Memory B cell (primary cell): ENCODE data around the gene CEMIP.

Experiments
- ATAC-seq: fragments of 150-1000 bp; cut with Tn5 transposase; 2 replicates; pipeline ENCODE4 v1.10.0; 2021; ENCODE audit warnings: low read depth, mild to moderate bottlenecking, moderate library complexity
- DNase-seq, 2 donors: peaks; one replicate each; pipeline ENCODE4 v3.0.0; 2022; ENCODE audit warnings: low spot score in 2 of 2
- H3K27ac Mint-ChIP-seq: one replicate; pipeline ENCODE4 v1.8.0; 2022; ENCODE audit warnings: mild to moderate bottlenecking, moderate library complexity, mixed read lengths
- H3K27me3 Mint-ChIP-seq: one replicate; pipeline ENCODE4 v1.8.0; 2022; ENCODE audit warnings: mixed read lengths
- H3K36me3 Mint-ChIP-seq: one replicate; pipeline ENCODE4 v1.8.0; 2022; ENCODE audit warnings: mild to moderate bottlenecking, mixed read lengths
- H3K4me1 Mint-ChIP-seq: one replicate; pipeline ENCODE4 v1.8.0; 2022; ENCODE audit warnings: mixed read lengths
- H3K4me3 Mint-ChIP-seq: one replicate; pipeline ENCODE4 v1.8.0; 2022; ENCODE audit warnings: mild to moderate bottlenecking, moderate library complexity, mixed read lengths
- H3K9me3 Mint-ChIP-seq: one replicate; pipeline ENCODE4 v1.8.0; 2022; ENCODE audit warnings: mixed read lengths

Gene CEMIP

DNA sequence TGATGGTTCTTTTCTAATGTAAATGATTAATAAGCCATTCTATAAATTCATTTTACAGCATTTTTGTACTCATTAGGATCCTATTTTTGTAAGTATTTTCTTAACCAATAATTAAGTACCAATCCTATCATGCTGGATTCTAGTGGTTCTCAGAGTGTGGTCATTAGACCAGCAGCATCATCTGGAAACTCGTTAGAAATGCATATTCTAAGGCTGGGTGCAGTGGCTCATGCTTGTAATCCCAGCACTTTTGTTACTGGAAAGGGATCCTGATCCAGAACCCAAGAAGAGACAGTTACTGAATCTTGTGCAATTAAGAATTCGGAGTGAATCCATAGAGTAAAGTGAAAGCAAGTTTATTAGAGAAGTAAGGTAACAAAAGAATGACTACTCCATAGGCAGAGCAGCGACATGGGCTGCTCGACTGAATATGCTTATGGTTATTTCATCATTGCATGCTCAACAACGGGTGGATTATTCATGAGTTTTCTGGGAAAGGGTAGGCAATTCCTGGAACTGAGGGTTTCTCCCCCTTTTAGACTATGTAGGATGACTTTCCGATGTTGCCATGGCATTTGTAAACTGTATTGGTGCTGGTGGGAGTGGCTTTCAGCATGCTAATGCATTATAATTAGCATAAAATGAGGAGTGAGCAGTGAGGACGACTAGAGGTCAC lies 9.9 kb upstream of the CEMIP start:
- no peaks in the 10 kb centered on the region for H3K36me3 Mint-ChIP-seq
- ATAC-seq = no peak
- H3K4me1 Mint-ChIP-seq = no peaks in the 10 kb centered on the region
- H3K9me3 Mint-ChIP-seq = no peaks in the 10 kb centered on the region
- no peak overlapping the region for H3K4me3 Mint-ChIP-seq
- no peak for DNase-seq
- no peak overlapping the region for H3K27ac Mint-ChIP-seq
- peaks cover 12% of the 10 kb centered on the region for H3K27me3 Mint-ChIP-seq

DNA sequence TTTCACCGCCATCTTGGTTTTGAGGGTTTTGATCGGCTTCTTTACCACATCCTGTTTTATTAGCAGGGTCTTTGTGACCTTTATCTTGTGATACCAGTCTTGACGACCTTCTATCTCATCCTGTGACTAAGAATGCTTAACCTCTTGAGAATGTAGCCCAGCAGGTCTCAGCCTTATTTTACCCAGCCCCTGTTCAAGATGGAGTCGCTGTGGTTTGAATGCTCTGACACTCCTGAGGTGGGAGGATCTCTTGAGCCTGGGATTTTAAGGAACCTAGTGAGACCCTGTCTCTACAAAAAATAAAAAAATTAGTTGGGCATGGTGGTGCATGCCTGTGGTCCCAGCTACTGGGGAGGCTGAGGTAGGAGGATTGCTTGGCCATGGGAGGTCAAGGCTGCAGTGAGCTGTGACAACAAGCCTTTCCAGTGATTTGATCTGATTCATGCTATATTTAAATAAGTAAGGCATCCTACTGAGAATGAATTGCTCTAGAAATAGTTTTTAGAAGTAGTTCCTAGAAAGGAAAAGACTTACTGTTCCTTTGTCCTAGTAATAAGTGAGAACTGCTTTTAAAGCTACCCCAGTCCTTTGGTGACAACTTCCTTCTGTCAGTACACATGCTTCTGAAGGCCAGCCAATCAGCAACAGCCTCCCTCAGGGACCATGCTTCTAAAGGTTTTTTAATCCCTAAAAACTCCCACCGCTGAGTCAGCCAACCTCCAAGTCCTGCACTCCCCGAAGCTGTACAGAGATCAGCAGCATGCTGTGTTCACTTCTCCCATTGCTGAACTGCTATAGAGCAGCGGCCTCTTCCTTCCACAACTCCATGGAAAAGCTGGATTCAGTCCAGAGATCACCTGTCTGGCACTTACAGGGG lies 9.1 kb upstream of the CEMIP start:
- Mint-ChIP-seq H3K27ac (no peak overlapping the region), H3K36me3 (no peaks in the 10 kb centered on the region), H3K9me3 (no peaks in the 10 kb centered on the region), H3K27me3 (peaks cover 12% of the 10 kb centered on the region), H3K4me1 (no peaks in the 10 kb centered on the region), H3K4me3 (no peak overlapping the region)
- ATAC-seq (no peak), DNase-seq (no peak)

DNA sequence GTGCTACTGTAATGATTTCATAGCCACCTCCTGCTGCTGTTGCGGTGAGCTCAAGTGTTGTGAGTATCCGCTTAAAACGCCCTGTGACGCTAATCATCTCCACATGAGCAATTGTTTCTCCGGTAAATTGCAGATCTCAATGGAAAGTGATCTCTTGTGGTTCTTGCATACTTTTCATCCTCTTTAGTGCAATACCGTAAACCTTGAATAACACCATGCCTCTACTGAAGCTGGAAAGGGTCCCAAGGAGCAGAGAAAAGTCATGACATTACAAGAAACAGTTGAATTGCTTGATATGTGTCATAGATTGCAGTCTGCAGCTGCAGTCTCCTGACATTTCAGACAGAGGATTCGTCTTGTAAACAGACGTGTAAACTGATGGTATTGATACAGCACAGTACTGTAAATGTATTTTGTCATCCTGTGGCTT lies 6.0 kb upstream of the CEMIP start:
- ATAC-seq = no peak
- Mint-ChIP-seq H3K4me3 (no peak overlapping the region), H3K9me3 (no peaks in the 10 kb centered on the region), H3K27me3 (peaks cover 15% of the 10 kb centered on the region), H3K4me1 (no peaks in the 10 kb centered on the region), H3K36me3 (no peaks in the 10 kb centered on the region), H3K27ac (no peak overlapping the region)
- DNase-seq = no peak

DNA sequence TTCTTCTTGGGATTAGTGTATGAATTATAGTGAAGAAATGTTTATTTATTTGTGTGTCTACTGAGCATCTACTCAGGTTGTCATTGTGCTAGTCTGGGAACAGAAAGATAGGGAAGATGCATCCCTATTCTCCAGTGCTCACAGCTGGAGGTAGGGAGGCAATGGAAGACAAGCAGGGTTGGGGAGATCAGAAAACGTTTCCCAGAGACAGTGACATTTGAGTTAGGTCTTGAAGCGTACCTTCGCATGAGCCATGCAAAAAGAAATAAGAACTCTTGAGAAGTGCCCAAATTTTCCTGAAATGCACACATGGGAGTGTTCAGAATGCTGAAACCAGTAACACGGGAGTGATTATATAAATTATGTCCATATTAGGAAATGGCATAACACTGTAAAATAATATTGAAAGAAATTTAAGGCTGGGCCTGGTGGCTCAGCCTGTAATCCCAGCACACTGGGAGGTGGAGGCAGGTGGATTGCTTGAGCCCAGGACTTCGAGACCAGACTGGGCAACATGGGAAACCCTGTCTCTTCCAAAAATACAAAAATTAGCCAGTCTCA lies 5.3 kb upstream of the CEMIP start:
- H3K9me3 Mint-ChIP-seq = no peaks in the 10 kb centered on the region
- peaks cover 17% of the 10 kb centered on the region for H3K27me3 Mint-ChIP-seq
- no peak overlapping the region for H3K4me3 Mint-ChIP-seq
- DNase-seq (no peak), ATAC-seq (no peak)
- no peaks in the 10 kb centered on the region for H3K36me3 Mint-ChIP-seq
- H3K27ac Mint-ChIP-seq = peak overlapping the region; percentile 14
- H3K4me1 Mint-ChIP-seq = no peaks in the 10 kb centered on the region

DNA sequence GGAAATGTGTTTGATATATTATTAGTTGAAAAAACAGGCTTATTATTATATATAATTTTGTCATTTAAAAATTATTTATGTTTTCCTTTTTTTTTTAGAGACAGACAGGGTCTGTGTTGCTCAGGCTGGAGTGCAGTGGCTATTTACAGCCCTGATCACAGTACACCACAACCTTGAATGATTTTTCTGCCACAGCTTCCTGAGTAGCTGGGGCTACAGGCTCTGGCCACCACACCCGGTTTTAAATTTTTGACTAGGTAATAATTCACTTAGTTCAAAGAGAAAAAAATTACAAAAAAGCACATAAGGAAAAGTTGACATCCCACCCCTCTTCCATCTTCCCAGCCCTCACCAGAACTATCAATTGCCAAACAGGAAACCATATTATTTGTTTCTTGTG lies 4.7 kb upstream of the CEMIP start:
- ATAC-seq (no peak), DNase-seq (no peak)
- no peak overlapping the region for H3K27ac Mint-ChIP-seq
- peaks cover 15% of the 10 kb centered on the region for H3K27me3 Mint-ChIP-seq
- H3K4me1 Mint-ChIP-seq = peaks cover under 1% of the 10 kb centered on the region
- no peaks in the 10 kb centered on the region for H3K9me3 Mint-ChIP-seq
- H3K36me3 Mint-ChIP-seq = no peaks in the 10 kb centered on the region
- no peak overlapping the region for H3K4me3 Mint-ChIP-seq

DNA sequence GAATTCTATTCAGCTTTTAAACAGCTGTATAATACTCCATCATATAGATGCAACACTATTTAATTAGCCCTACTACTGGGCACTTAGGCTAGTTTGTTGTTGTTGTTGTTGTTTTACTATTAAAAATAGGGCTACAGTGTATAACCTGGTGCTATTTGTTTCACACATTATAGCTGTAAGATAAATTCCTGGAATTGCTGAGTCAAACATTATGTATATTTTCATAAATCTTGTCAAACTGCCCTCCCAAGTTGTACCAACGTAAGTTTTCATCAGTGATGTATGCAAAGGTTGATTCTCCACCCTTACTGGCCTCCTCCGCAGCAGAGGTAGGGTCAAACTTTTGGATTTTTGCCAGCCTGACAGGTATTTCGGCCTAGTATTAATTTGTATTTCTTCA lies 3.8 kb upstream of the CEMIP start:
- ATAC-seq (no peak), DNase-seq (no peak)
- Mint-ChIP-seq H3K36me3 (no peaks in the 10 kb centered on the region), H3K9me3 (no peaks in the 10 kb centered on the region), H3K4me3 (no peak overlapping the region), H3K27me3 (peaks cover 19% of the 10 kb centered on the region), H3K27ac (no peak overlapping the region), H3K4me1 (peaks cover 4% of the 10 kb centered on the region)

DNA sequence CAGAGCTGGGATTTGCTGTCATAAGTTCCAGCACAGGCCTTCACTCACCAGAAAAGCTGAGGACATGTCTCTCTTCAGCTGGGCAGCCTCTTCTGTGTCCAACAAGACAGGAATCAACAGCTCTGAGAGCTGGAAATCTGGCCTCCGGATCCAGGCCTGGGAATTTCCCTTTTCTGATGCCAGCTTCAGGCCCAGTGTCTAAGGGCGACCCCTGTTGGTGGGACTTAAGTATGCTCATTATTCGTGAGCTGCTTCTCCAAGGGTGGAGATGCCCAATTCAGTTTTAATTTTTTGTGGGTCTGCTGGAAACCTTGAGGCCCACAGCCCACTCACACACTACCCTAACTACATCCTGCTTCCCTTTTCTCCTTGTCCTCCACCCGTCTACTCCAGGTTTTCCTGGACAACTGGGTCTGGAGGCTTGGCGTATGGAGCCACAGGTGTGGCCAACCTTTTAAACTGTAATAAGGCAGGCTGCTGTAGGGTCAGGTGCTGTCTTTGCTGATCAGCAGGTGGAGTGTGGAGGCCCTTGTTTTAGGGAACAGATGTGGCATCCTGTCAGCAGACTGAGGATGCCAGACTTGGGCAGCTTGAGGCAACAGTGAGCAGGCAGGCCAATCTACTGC lies 2.6 kb upstream of the CEMIP start:
- Mint-ChIP-seq H3K36me3 (no peaks in the 10 kb centered on the region), H3K27ac (no peak overlapping the region), H3K9me3 (no peaks in the 10 kb centered on the region), H3K4me1 (peaks cover 4% of the 10 kb centered on the region), H3K4me3 (no peak overlapping the region), H3K27me3 (peaks cover 13% of the 10 kb centered on the region)
- ATAC-seq = peak; percentile 56
- peak; percentile 51 to 52 for DNase-seq

DNA sequence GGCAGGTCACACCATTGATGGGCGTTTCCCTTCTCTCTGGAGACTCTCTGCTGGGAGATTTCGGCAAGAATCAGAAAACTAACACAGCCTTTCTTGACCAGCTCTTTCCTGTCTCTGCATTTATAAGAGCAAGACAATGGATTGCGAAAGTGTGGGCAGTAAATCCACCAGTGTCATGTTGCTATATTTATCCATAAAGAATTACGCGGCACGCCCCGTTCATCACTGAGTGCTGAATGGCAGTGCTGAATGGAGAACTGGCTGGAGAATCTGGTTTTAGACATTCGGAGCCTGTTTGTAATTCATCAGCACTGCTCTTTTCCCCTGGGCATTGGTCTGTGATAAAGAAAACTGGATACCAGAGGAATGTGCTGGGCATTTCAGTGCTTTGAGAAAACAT lies 2.0 kb upstream of the CEMIP start:
- H3K27me3 Mint-ChIP-seq = peaks cover 13% of the 10 kb centered on the region
- H3K4me3 Mint-ChIP-seq = no peak overlapping the region
- H3K4me1 Mint-ChIP-seq = peaks cover 4% of the 10 kb centered on the region
- no peaks in the 10 kb centered on the region for H3K9me3 Mint-ChIP-seq
- DNase-seq (no peak), ATAC-seq (no peak)
- no peaks in the 10 kb centered on the region for H3K36me3 Mint-ChIP-seq
- no peak overlapping the region for H3K27ac Mint-ChIP-seq

DNA sequence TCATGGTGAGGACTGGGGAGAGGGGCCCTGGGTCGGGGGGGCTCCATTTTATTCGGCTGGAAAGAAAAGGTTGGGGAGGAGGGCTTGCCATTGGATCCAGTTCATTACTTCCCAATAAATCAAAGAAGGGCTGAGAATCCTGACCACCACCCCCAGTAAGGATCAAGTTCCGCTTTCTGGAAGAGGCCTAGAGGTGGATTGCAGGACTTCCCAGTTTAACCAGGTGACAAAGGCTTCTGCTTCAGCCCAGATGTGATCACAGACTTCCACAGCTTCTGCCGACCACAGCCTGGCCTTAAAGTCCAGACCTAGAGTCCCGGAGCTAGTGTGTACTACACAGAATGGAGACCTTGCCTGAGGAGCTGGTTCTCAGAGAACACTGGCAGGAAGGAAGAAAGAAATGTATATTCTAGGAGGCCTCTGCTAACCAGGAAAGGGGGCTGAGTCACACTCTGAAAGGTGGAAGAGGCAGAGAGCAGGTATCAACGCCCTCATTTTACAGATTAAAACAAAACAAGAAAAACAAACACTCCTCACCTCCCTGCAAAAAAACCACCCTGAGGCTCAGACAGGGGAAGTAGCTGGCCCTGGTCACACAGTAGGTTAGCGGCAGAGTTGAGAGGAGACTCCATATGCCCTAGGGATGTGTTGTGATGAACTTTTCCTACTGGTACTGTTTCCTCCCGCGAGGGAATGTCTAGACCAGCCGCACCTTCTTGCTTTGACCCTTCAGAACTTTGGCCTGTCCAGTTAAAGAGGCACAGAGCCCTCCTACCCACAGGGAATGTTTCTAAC lies 1.1 kb upstream of the CEMIP start:
- no peak for DNase-seq
- ATAC-seq = no peak
- Mint-ChIP-seq H3K9me3 (no peaks in the 10 kb centered on the region), H3K36me3 (no peaks in the 10 kb centered on the region), H3K27ac (no peak overlapping the region), H3K4me3 (no peak overlapping the region), H3K27me3 (peaks cover 13% of the 10 kb centered on the region), H3K4me1 (peaks cover 4% of the 10 kb centered on the region)

DNA sequence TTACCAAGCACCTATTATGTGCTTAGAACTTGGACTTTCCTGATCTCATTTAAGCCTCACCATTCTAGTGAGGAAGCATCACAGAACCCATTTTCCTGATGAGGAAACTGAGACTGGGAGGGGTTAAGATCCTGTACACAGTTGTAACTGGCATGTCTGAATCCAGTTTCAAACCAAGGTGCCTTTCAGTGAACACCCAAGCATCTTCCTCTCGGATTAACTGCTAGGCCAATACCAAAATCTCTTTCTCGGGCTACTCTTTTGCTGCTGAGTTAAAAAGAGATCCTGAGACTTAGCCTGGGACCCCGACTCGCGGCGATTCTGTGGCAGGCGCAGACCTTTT lies 578 bp upstream of the CEMIP start:
- peaks cover 13% of the 10 kb centered on the region for H3K27me3 Mint-ChIP-seq
- no peak overlapping the region for H3K27ac Mint-ChIP-seq
- DNase-seq (no peak), ATAC-seq (no peak)
- H3K4me3 Mint-ChIP-seq = no peak overlapping the region
- no peaks in the 10 kb centered on the region for H3K36me3 Mint-ChIP-seq
- no peaks in the 10 kb centered on the region for H3K9me3 Mint-ChIP-seq
- peaks cover 4% of the 10 kb centered on the region for H3K4me1 Mint-ChIP-seq

DNA sequence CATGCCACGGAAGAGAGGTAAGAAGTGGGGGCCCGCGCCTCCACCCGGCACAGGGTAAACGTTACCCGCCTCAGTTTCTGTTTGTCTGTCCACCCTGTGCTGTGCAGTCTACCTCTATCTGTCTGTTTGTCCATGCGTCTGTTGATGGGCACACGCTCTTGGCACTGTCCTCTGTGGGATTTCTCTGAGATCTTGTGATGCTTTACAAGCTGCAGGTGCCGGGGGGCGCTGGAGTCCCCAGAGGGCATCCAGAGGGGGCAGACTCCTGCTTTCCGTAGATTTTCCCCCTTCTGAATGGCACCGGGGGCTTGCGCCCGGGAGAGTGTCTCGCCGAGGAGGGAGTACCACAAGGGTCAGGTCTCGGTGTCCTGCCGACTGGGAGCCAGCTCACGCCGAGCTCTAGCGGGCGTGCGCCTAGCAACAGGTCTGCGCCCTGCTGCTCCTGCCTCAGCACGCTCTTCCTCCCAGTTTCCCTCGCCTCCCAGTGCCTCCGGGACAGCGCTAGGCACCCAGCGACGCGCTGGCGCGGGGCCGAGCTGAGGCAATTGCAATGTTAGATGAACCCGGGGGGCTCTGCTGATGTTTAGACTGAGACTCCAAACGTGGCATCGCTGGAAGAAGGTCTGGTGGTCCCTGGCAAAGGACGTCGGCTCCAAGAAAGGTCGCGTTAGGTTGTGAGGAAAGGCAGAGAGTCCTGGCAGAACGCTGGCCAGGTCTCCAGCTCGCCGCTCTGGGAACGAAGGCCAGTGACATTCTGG lies 667 bp downstream of the CEMIP start:
- Mint-ChIP-seq H3K9me3 (no peaks in the 10 kb centered on the region), H3K4me3 (no peak overlapping the region), H3K27ac (no peak overlapping the region), H3K27me3 (peaks cover 13% of the 10 kb centered on the region), H3K4me1 (peaks cover 4% of the 10 kb centered on the region), H3K36me3 (no peaks in the 10 kb centered on the region)
- ATAC-seq = no peak
- no peak for DNase-seq

DNA sequence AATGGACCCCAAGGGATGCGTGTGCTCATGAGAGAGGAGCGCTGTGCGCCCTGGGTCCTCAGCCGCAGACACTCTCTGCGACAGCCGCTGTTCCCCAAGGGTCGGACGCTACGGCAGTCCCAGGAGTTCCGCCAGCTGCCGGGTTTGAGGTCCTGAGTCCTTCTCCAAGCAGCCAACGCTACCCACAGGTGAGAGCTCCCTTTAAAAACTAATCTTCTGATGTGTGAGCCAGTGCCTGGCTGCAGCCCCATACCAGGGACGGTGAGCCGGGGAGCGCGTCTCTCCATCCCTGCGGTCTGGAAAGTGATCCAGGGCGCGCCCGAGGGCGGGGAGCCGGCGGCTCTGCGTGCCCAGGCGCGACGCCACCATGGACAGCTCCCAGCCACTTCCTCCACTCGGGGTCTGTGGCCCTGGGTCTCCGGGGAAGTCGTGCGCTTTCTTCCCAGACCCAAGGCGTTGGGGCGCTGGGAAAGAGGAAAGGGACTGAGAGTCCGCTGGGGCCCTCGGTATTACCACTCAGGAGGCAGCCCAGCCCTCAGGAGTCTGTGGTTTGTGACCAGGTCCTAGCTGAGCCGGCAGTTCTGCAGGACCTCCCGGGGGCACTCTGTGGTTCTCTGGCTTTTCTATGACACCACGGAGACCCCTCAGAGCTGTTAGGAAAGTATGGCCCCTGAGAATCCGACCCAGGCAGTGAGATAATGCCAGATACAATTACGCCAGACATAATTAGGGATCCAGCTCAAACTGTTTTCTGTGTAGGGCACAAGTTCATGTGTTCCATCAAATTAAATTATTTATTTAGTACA lies 1.4 kb downstream of the CEMIP start:
- Mint-ChIP-seq H3K36me3 (no peaks in the 10 kb centered on the region), H3K4me1 (peaks cover 4% of the 10 kb centered on the region), H3K27me3 (peaks cover 13% of the 10 kb centered on the region), H3K9me3 (no peaks in the 10 kb centered on the region), H3K27ac (no peak overlapping the region), H3K4me3 (no peak overlapping the region)
- ATAC-seq (no peak), DNase-seq (no peak)
